GM12875 (cell line): ENCODE data around the gene TM9SF2.
"Not testable (repeated sequence)": the region's sequence is repeated elsewhere in the genome, so short reads cannot be mapped to it uniquely, and the experiment has no call there.

Experiments
- H3K4me3 ChIP-seq: one replicate; pipeline ENCODE4 v1.5.1; 2011; ENCODE audit warnings: low read depth, low read length, control low read depth
- TF ChIP-seq, protein P1 (sequence below): IDR thresholded peaks from 2 replicates; pipeline ENCODE4 v1.5.1; 2011; ENCODE audit warnings: low read depth, mild to moderate bottlenecking, control low read depth, inconsistent platforms, low read length, moderate library complexity, borderline replicate concordance; ENCODE audit not compliant: insufficient read depth

The TM9SF2 gene

DNA sequence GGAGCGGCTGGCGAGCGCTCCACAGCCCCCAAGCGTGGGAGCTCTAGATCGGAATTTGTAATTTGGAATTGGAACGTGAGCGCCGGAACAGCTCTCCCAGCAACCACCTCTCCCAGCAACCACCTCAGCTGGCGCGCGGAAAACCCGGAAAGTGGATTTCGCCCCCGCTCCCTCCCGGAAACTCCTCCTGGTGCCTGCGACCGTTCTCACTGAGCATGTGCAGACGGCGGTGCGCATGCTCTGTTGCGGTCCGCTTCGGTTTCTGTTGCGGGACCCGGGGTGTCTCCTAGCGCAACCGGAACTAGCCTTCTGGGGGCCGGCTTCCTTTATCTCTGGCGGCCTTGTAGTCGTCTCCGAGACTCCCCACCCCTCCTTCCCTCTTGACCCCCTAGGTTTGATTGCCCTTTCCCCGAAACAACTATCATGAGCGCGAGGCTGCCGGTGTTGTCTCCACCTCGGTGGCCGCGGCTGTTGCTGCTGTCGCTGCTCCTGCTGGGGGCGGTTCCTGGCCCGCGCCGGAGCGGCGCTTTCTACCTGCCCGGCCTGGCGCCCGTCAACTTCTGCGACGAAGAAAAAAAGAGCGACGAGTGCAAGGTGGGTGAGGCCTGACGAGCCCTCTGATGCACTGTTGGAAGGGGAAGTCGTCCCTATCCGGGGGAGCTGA, at the start of gene TM9SF2:
TSS of gene TM9SF2 (plus strand) at position 289 of the 664 bp plus-strand sequence. CDS start at position 424, 135 bp downstream.
- H3K4me3 ChIP-seq, result peak within 1 kb of the TSS; percentile 80
- TF ChIP-seq, protein P1, sequence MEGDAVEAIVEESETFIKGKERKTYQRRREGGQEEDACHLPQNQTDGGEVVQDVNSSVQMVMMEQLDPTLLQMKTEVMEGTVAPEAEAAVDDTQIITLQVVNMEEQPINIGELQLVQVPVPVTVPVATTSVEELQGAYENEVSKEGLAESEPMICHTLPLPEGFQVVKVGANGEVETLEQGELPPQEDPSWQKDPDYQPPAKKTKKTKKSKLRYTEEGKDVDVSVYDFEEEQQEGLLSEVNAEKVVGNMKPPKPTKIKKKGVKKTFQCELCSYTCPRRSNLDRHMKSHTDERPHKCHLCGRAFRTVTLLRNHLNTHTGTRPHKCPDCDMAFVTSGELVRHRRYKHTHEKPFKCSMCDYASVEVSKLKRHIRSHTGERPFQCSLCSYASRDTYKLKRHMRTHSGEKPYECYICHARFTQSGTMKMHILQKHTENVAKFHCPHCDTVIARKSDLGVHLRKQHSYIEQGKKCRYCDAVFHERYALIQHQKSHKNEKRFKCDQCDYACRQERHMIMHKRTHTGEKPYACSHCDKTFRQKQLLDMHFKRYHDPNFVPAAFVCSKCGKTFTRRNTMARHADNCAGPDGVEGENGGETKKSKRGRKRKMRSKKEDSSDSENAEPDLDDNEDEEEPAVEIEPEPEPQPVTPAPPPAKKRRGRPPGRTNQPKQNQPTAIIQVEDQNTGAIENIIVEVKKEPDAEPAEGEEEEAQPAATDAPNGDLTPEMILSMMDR, result no peak

DNA sequence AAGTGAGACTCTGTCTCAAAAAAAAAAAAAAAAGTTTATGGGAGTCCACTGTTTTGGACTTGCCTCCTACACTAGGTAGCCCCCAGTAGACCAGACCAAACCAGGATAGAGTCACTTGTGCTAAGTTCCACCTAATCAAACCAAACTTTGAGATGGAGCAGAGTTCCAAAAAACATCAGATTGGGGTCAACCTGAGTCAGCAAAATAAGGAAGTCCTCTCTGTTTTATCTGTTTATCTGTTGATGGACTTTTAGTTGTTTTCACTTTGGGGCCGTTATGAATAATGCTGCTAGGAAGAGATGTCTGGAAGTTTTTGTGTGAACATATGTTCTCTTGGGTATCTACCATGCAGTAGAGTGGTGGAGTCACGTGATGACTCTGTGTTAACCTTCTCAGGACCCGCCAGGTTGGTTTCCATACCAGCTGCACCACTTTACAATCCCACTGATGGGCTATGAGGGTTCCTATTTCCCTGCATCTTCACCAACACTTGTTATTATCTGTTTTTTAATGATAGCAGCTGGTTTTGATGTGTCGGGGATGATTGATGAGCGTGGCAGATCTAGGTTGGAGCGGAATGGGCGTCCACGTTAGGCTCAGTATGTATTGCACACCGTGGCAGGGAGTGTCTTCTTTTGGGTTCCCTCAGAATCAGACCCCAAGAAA, 46.6 kb upstream of the TM9SF2 start:
- TF ChIP-seq, protein P1, result no peak
- no peak overlapping the region for H3K4me3 ChIP-seq

DNA sequence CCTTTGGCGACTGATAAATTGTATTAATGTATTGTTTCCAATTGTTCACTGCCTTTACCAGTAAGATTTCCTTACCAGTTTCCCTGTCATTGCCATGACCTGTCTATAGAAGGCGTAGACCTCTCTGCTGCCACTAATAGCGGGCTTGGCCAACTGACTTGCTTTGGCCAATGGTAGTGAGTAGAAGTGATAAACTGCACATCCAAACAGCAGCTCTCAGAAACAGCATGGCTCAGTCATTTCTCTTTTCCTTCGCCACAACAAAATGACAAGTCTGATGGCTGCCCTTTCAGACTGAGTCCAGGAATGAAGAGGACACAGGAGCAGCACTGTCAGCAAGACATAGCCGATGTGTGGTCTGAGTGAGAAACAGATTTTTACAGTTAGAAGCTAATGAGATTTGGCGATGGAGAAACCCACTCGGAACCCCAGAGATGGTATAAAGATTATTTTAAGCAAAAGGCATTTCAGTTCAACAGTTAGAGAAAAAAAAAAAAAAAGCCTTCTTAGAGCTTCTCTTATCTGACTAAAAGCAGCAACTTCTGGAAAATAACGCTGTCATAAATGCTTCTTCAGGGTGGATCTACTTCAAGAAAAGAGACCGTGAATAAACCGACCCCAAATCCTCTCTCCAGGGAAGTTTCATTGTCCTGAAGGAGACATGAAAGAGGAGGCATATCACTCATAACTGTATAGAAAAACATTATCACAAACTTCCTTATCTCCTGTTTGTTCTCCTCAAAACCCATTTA, 42.0 kb upstream of the TM9SF2 start:
- H3K4me3 ChIP-seq, result no peak overlapping the region
- TF ChIP-seq, protein P1, result no peak

GRCh38 chr13:99460802-99461201, 40.5 kb upstream of the TM9SF2 start:
- H3K4me3 ChIP-seq, result not testable (repeated sequence)

DNA sequence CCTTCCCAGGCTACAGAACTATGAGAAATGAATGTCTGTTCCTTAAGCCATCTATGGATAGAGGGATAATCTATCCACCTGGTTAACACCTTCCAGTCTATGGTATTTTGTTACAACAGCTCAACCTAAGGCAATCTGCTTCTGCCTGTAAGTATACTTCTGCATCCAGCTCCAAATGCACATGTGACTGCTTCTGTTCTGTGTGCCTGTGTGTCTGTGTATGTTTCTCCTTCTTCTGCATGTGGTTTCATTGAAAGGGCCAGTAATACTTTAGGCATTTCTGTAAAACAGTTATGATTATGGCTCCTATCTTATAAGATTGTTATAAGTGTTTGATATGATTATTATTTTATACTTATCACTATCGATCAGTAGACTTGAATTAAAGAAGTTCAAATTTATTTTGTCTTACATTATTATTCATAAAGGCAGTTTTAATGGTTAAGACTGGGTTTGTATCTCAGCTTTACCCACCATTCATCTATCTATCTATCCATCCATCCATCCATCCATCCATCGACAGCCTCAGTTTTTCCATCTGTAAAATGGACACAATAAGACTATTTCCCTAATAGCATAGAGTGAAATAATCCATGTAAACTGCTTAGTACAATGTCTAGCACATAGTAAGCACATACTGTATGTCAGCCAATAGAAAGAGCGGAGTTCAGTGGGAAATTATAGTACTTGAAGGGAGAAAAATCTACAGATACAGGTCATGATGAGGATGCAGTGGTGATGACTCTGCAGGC, 37.5 kb upstream of the TM9SF2 start:
- TF ChIP-seq, protein P1, result no peak
- H3K4me3 ChIP-seq, result no peak overlapping the region

DNA sequence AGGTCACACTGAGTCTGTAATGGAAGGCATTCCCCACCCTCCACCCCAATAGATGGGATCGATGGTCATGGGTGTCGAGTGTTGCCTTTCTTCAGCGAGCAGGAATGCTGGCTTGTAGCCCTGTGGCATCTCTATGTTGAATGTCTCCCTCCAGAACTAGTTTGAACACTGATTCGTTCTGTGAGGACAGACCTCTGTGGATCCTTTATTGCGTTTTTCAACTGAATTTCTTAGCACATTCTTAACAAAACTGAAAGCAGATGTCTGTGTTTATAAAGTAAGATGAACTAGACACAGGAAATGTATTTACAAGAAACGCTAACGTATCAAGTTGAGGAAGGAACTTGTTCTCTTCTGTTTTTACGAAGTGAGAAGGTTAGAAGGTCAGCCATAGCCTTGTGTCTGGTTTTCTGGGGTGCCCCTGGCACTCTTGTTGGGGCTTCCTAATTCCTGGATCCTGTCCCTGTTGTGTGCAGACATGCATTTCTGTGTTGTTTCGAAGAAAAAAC, 36.8 kb upstream of the TM9SF2 start:
- no peak overlapping the region for H3K4me3 ChIP-seq
- TF ChIP-seq, protein P1, result no peak

GRCh38 chr13:99465454-99465853, 35.8 kb upstream of the TM9SF2 start:
- TF ChIP-seq, protein P1, result no peak
- H3K4me3 ChIP-seq, result no peak overlapping the region
